ENCODE data around the gene ZFYVE27.

Gene ZFYVE27

DNA sequence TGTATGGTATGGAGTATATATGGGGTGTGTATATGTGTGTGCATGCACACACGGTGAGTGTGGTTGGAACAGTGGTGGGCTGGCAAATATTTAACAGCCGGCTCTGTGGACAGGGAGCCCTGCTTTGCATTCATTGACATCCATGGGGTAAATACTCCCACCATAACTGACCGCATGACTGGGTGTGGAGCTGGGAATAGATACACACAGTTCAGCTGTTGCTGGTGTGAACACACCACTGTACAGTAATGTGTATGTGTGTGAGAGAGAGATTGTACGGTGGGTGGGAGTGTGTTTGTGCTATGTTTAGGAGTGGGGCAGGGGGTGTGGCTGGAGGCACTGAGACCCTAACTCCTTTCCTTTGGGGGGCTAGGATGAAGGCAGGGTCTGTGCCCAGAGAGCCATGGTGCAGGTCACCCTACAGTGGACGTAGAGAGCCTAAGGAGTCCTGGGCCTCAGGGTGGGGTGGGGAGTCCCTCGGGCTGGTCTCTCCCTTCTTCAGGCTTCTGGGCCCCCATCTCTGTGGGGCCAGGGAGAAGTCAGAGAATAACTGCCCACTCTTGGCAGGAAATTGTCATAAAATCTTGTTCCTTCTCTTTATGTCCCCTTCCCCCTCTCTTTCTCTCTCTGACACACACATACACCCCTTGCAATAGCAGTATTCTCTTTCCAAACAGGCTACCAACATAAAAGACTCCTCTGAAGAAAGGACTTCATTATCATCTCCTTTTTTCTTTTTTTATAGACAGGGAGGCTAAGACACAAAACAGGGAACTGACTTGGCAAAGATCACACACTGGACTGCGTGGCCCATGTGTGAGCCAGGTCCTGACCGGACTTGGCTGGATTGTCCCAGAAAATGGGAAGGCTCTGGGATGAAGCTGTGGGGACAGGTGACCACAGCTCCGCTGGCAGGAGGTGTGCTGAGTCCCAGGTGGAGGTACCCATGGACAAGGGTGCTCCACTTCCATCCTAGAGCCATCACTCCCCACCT, 31.7 kb downstream of the ZFYVE27 start:
- Histone ChIP-seq H3K4me2 (ENCODE audit: low read length) (no peak overlapping the region), H3K9ac (ENCODE audit: low read length) (no peak overlapping the region), H3K27me3 (ENCODE audit: low read depth, low read length) (no peaks in the 10 kb centered on the region), H2AFZ (ENCODE audit: low read depth, low read length) (no peak overlapping the region), H3K9me3 (ENCODE audit: insufficient read depth, low read length) (no peaks in the 10 kb centered on the region), H3K36me3 (replicated peaks; ENCODE audit: low read depth, low read length) (no peaks in the 10 kb centered on the region), H3K4me1 (ENCODE audit: low read length) (peaks cover 11% of the 10 kb centered on the region), H3K4me3 (ENCODE audit: low read length) (no peak overlapping the region), H3K27ac (ENCODE audit: low read length) (no peak overlapping the region), H4K20me1 (ENCODE audit: insufficient read depth, low read length) (no peaks in the 10 kb centered on the region), H3K79me2 (ENCODE audit: low read length) (no peaks in the 10 kb centered on the region)
- TF ChIP-seq, protein P1, sequence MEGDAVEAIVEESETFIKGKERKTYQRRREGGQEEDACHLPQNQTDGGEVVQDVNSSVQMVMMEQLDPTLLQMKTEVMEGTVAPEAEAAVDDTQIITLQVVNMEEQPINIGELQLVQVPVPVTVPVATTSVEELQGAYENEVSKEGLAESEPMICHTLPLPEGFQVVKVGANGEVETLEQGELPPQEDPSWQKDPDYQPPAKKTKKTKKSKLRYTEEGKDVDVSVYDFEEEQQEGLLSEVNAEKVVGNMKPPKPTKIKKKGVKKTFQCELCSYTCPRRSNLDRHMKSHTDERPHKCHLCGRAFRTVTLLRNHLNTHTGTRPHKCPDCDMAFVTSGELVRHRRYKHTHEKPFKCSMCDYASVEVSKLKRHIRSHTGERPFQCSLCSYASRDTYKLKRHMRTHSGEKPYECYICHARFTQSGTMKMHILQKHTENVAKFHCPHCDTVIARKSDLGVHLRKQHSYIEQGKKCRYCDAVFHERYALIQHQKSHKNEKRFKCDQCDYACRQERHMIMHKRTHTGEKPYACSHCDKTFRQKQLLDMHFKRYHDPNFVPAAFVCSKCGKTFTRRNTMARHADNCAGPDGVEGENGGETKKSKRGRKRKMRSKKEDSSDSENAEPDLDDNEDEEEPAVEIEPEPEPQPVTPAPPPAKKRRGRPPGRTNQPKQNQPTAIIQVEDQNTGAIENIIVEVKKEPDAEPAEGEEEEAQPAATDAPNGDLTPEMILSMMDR (IDR thresholded peaks at IDR 0.05; ENCODE audit: low read depth, low read length): no peak
- no peak for TF ChIP-seq EZH2phosphoT487 (IDR thresholded peaks at IDR 0.05; ENCODE audit: low read depth)

DNA sequence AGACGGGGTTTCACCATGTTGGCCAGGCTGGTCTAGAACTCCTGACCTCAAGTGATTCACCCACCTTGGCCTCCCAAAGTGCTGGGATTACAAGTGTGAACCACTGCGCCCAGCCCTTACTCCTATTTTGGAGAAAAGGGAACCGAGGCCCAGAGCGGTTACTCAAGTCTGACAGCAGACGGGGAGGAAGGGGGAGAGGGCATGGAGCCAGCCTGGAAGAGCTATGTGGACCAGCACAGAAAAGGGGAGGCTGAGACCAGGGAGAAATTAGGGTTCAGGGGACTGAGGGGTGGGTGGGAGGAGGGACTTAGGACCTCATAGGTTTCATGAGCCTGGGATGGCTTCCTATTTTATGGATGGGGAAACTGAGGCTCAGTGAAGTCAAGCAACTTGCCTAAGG, 33.3 kb downstream of the ZFYVE27 start:
- Histone ChIP-seq H3K4me3 (ENCODE audit: low read length) (no peak overlapping the region), H3K79me2 (ENCODE audit: low read length) (no peaks in the 10 kb centered on the region), H3K4me2 (ENCODE audit: low read length) (no peak overlapping the region), H4K20me1 (ENCODE audit: insufficient read depth, low read length) (no peaks in the 10 kb centered on the region), H3K4me1 (ENCODE audit: low read length) (no peaks in the 10 kb centered on the region), H2AFZ (ENCODE audit: low read depth, low read length) (no peak overlapping the region), H3K36me3 (replicated peaks; ENCODE audit: low read depth, low read length) (no peaks in the 10 kb centered on the region), H3K27me3 (ENCODE audit: low read depth, low read length) (no peaks in the 10 kb centered on the region), H3K9me3 (ENCODE audit: insufficient read depth, low read length) (no peaks in the 10 kb centered on the region), H3K9ac (ENCODE audit: low read length) (no peak overlapping the region), H3K27ac (ENCODE audit: low read length) (no peak overlapping the region)
- TF ChIP-seq EZH2phosphoT487 (IDR thresholded peaks at IDR 0.05; ENCODE audit: low read depth): no peak
- TF ChIP-seq, protein P1 (IDR thresholded peaks at IDR 0.05; ENCODE audit: low read depth, low read length): no peak

DNA sequence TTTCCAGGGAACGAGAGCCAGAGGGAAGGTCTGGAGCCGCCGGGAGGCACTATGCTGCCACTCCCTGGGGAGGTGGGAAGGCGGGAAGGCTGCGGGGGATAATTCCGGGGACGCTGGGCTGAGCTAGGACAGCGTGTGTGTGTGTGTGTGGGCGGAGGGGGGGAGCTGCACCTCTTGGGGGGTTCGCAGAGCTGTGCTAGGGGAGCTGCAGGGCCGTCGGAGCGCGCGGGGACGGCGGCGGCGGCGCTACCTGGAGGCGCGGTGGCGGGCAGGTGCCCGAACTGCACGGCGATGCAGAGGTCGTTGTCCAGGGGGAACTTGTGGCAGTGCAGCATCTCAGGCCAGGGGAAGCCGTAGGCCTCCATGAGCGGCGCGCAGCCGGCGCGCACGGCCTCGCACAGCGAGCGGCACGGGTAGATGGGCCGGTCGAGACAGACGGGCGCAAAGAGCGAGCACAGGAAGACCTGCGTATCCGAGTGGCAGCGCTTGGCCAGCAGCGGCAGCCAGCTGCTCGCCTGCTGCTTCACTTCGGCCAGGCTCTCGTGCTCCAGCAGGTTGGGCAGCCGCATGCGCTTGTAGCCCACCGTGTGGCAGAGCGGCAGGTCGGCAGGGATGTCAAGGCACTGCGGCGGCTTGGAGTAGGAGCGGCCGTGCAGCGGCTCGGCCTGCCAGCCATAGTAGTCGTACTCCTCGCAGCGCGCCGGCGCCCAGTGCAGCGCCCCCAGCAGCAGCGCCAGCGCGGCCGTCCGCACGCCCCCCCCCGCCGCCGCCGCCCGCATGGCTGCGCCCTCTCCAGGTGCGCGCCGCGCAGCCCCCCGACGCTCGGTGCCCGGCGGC, 34.3 kb downstream of the ZFYVE27 start:
- H3K36me3 ChIP-seq (replicated peaks; ENCODE audit: low read depth, low read length): no peaks in the 10 kb centered on the region
- no peak overlapping the region for H3K27ac ChIP-seq (ENCODE audit: low read length)
- no peak overlapping the region for H3K4me3 ChIP-seq (ENCODE audit: low read length)
- no peaks in the 10 kb centered on the region for H3K4me1 ChIP-seq (ENCODE audit: low read length)
- no peaks in the 10 kb centered on the region for H3K9me3 ChIP-seq (ENCODE audit: insufficient read depth, low read length)
- H3K79me2 ChIP-seq (ENCODE audit: low read length): no peaks in the 10 kb centered on the region
- H3K27me3 ChIP-seq (ENCODE audit: low read depth, low read length): no peaks in the 10 kb centered on the region
- H3K4me2 ChIP-seq (ENCODE audit: low read length): no peak overlapping the region
- H2AFZ ChIP-seq (ENCODE audit: low read depth, low read length): no peak overlapping the region
- TF ChIP-seq EZH2phosphoT487 (IDR thresholded peaks at IDR 0.05; ENCODE audit: low read depth): no peak
- TF ChIP-seq, protein P1 (IDR thresholded peaks at IDR 0.05; ENCODE audit: low read depth, low read length): no peak
- no peak overlapping the region for H3K9ac ChIP-seq (ENCODE audit: low read length)
- H4K20me1 ChIP-seq (ENCODE audit: insufficient read depth, low read length): no peaks in the 10 kb centered on the region
